22Rv1 (cell line): Measurements from ENCODE around the gene PRDM15.

Source experiments
- H3K27ac ChIP-seq: fragments of 450-650 bp; 2 replicates; pipeline ENCODE4 v1.5.1; 2017
- ZFX ChIP-seq: fragments of 450-650 bp; IDR thresholded peaks from 2 replicates; pipeline ENCODE4 v1.6.1; 2017; ENCODE audit warnings: antibody characterized with exemption, borderline replicate concordance
- TF ChIP-seq, protein P1 (sequence below): fragments of 450-650 bp; IDR thresholded peaks from 2 replicates; pipeline ENCODE4 v1.5.1; 2017; ENCODE audit warnings: mild to moderate bottlenecking

Gene PRDM15

DNA sequence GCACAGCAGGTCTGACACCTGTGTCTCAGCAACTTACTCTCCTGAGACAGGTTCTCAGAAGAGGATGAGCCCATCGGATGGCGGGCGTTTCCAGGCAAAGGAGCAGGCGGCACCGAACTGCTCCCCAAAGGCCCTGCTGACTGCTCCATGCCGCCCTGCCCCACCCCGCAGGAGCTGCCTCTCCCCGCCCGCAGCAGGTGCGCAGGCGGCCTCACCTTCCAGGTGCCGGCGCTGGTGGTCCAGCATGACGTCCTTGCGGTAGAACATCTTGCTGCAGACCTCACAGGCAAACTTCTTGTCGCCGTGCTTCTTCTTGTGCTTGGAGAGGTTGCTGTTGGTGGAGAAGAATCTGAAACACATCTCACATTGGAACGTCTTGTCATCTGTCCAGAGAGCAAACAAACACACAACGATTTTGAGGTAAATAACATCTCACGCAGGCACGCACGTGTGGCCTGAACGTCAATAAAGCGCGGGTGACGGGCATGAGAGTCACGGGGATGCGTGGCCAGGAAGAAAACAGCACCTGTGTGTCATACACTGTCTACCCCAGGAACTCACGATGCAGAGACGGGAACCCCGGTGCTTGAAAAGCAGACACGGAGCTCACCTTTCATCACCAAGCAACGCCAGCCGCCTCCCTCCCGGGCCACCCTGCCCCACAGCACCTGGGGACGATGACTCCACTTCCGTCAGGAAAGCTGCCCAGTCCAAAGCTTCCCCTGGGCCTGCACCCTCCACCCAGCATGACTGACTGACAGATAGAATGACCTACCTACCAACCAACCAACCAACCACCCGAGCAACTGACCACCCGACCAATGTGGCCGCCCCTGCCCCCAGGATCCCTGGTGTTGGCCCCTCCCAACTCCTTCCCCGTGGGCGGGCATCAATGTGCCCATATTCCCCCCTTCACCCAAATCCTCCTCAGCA lies 50.9 kb downstream of the PRDM15 start:
- no peak for TF ChIP-seq ZFX
- TF ChIP-seq, protein P1, sequence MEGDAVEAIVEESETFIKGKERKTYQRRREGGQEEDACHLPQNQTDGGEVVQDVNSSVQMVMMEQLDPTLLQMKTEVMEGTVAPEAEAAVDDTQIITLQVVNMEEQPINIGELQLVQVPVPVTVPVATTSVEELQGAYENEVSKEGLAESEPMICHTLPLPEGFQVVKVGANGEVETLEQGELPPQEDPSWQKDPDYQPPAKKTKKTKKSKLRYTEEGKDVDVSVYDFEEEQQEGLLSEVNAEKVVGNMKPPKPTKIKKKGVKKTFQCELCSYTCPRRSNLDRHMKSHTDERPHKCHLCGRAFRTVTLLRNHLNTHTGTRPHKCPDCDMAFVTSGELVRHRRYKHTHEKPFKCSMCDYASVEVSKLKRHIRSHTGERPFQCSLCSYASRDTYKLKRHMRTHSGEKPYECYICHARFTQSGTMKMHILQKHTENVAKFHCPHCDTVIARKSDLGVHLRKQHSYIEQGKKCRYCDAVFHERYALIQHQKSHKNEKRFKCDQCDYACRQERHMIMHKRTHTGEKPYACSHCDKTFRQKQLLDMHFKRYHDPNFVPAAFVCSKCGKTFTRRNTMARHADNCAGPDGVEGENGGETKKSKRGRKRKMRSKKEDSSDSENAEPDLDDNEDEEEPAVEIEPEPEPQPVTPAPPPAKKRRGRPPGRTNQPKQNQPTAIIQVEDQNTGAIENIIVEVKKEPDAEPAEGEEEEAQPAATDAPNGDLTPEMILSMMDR = no peak
- H3K27ac ChIP-seq = no peak overlapping the region

DNA sequence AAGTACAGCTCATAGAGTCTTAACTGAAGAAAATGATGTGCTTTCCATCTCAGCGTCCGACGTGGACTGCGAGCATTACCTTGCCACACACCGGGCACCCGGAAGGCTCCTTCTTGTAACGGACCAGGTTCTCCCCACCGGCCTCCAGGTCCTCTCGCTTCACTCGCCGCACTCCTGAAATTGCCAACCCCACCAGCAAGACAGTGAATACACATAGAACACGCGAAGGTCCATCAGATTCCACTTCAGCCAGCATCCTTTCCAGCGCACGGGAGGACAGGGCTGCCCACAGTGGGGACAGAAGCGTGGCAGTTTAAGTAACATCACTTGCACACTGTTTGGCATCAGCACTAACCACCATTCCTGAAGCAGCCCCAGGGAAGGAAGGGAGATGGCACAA lies 53.3 kb downstream of the PRDM15 start:
- TF ChIP-seq, protein P1 = no peak
- no peak for TF ChIP-seq ZFX

DNA sequence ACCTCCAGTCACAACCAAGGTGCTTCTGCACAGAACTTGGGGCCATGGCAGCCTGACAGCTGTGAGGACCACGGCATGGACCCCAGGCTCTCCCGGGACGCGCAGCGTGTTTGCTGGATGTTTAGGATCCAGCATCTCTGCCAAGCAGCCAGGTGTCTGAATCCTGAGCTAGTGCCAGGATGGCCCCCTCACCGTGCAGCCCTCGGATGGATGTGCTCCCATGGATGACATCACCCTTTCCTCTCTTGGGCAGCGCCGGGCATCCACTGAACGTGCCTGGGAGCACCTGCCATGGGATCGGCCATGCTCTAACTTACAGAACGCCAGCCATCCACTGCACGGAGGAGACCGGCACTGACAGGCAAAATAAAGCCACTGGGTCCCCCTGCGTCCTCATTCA lies 53.9 kb downstream of the PRDM15 start:
- no peak for TF ChIP-seq ZFX
- TF ChIP-seq, protein P1 = no peak
- no peak overlapping the region for H3K27ac ChIP-seq

More for the DNA sequence above, 53.3 kb downstream of the PRDM15 start:
- H3K27ac ChIP-seq = no peak overlapping the region

DNA sequence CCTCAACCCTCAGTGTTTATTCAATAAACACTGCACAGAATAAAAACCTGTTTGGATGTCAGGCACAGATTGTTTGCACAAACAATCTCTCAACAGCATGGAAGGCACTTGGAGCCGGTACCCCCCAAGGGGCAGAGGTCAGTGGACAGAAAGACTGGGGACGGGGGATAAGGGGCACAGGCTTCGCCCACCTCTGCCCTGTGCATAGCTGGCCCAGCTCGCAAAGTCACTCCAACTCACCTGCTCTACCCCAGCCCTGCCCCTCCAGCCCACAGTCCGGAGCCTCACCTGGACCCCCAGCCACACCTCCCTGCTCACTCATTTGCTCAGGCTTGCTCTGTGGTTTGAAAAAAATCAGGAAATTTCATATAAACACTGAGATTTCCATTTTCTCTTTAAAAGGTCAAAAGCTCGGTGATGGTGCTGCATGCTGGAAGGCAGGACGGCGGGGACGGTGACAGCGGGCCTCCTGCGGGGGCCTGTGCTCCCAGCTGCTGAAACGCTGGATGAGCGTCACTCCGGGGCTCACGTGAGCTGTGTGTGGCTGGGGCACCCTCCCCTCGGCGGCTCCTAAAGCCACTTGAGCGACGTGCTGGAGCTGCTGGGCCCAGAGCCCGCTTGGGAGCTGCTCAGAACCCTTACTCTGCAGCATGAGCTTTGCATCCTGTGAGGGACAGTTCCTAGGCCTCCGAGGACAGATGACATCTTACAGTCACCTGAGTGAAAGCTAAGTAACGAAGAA lies 54.5 kb downstream of the PRDM15 start:
- no peak overlapping the region for H3K27ac ChIP-seq
- no peak for TF ChIP-seq ZFX
- TF ChIP-seq, protein P1 = no peak

DNA sequence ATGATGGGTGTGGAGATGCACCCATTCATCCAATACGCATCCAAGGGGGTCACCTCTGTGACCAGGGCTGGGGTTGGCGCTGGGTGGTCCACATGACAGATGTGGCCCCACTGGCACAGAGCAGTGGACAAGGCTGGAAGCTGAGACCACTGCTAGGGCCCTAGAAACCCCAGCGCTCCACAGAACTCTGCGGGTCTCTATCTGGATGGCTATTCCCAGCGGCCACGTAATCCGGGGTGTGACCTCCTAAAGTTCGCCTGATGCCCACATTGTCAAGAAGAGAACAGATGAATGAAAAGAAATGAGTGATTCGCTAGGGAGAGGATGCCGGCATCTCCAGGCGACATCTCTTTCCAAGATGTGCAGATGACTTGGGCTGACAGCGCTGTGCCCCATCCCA lies 55.2 kb downstream of the PRDM15 start:
- no peak for TF ChIP-seq ZFX
- TF ChIP-seq, protein P1 = no peak
- H3K27ac ChIP-seq = no peak overlapping the region

DNA sequence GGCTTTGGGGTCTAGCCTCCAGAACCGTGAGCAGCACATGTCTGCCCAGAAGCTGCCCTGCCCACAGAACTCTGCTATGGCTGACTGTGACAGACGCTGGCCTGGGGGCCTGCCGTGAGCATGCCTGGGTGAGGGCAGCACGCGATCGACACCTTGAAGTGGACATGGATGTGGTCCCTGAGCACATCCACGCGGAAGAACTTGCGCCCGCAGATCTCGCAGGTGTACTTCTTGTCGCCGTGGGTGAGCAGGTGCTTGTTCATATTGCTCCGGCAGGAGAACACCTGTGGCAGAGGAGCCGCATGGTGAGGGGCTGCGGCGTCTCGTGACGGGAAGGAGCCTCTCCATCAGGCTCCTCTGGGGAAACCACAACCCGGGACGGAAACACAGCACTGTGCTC lies 56.0 kb downstream of the PRDM15 start:
- no peak overlapping the region for H3K27ac ChIP-seq
- TF ChIP-seq, protein P1 = no peak
- TF ChIP-seq ZFX = no peak
